T-helper 2 cell treated with Interferon-gamma antibody and Interleukin-4, amounts not matched to agents 100 ng/mL and 5 ng/mL, for 36 hours (primary cell): ENCODE data around the gene CLPTM1L. TPM values are rescaled to one million over a fixed set of nuclear protein-coding genes. Genes with fewer than 3 reads are reported as not detected.

Experiments used
- total RNA-seq: library from RNA; stranded (reverse); gene quantifications from 2 replicates; pipeline ENCODE4 v1.2.3, GENCODE V29; 2022

Gene CLPTM1L
- total RNA-seq, 1 donor from 2014 or later: 116 TPM

Other genes starting within 250 kb of the CLPTM1L start
- 101 and 107 TPM in 2 replicates for gene SLC12A7, start 233.0 kb downstream of the CLPTM1L start, total RNA-seq
- not detected in 2 replicates for gene SLC6A19, start 143.5 kb downstream of the CLPTM1L start, total RNA-seq
- gene SLC6A18, start 119.7 kb downstream of the CLPTM1L start, total RNA-seq: not detected in 2 replicates
- gene TERT, start 50.0 kb downstream of the CLPTM1L start, total RNA-seq: 9.0 and 11.2 TPM in 2 replicates
- gene SLC6A3, start 100.3 kb upstream of the CLPTM1L start, total RNA-seq: 0.39 and 0.41 TPM in 2 replicates
- gene LPCAT1, start 178.9 kb upstream of the CLPTM1L start, total RNA-seq: 73.9 and 74.9 TPM in 2 replicates